GM12874 (cell line): ENCODE measurements around the gene IGSF9B.

Source experiments
- CTCF ChIP-seq: IDR thresholded peaks from 2 replicates; pipeline ENCODE4 v1.5.1; 2011; ENCODE audit warnings: low read depth, mild to moderate bottlenecking, control low read depth, low read length, moderate library complexity; ENCODE audit not compliant: insufficient read depth

The IGSF9B gene

DNA sequence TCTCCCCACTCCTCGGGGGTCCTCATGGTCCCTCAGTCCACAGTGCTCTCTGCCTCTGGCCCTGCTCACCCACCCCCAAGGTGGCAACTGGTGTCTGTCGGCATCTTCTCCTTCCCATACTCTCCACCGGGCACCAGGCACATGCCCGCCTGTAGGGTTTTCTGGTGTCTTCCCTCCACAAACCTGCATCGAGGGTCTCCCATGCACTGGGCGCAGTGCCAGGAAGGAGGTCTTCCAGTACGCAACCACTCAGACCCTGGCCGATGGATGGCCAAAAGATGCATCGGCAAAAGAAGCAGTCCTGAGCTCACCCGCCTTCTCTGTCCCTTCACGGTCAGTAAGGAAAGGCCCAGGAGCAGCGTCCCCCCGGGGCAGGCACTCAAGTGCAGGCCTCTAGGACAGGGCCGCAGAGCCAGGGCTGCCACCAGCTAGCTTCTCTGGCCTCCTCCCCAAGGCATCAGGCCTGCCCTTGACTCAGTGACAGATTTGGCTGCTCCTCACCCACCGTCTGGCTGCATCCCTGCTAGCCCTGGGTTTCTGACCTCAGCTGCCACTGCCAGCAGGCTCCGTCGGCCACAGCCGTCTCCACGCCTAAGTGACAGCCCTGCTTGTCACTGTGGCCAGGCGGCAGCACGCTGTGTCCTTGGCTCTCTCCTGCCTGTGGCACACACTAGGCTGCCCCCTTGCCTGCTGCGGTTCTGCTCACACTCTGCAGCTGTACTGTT, 32.1 kb upstream of the IGSF9B start:
- no peak for TF ChIP-seq CTCF

DNA sequence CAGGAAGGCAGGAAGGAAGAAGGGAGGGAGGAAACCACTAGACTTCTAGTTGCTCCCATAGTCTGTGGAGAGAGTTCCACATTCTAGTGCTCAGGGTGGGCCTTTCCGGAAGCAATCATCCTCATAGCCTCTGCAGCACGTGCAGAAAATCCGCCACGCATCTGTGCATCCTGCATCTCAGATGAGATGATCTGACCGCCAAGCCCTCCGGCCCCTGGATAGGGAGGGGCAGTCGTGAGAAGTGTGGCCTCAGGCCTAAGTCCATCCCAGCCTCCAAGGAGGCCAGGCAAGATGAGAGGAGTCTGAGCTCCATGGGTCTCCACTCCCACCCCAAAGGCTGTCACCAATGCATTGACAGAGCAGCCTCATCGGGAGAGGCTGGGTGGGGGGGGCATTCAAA, 30.4 kb upstream of the IGSF9B start:
- no peak for TF ChIP-seq CTCF

DNA sequence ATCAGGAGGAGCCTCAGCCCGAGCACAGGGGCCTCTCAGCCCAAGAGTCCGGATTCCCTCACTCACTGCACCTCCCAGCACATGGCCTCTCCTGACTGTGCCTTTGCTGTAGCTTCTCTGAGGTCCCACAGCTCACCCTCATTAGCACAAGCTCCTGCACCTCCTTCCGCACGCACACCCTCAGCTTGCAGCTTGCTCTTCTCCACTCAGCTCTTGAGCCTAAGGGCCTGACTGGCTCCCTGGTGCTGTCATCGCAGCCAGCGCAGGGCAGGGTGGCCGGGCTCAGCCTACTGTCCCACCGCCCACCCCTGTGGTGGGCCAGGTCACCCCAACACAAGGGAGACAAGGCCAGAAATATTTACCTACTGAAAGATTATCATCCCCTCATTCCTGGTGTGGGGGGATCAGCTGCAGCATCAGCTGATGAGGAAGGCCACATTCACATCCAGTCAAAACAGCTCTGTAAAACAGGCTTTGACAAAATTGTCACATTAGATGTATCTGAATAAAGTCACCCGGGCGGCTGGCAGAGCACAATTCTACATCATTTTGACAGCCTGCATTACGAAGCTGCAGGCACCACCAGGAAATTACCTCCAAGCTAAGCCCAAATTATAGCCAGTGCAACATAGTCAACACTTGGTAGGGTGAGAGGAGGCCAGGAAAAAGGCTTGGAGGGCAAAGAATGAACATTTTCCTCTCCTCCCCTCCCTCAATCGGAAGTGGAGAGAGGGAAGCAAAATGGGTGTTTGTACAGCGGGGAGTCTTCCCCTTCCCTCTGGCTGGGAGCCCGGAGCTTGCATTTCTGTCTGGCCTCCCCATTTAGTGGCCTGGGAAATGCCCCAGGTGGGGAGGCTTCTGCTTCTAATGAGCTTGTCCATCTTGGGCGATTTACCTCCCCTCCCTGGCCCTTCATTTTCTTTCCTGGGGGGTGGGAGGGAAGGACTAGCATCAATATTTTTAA, 29.5 kb upstream of the IGSF9B start:
- no peak for TF ChIP-seq CTCF

DNA sequence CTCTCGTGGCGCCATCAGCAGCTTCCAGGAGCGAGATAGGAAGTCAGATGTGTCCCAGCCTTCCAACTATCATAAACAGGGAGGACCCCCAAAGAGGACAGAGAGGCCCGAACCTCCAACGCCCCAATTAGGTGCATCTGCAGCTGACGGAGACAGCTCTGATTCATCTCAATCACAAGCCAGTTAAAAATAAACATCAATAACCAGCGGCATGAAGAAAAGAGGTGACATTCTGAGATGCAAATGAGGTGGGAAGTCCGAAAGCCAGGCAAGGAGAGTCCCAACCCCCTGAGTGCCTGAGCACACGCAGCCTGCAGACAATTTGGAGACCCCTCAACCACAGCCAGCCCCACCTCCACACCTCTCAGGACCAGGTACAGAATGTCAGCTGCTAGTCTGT, 28.1 kb upstream of the IGSF9B start:
- no peak for TF ChIP-seq CTCF

- TF ChIP-seq CTCF = no peak
These were observed 27.0 kb upstream of the IGSF9B start for GRCh38 chr11:133983660-133984316.

GRCh38 chr11:133982876-133983275, 26.1 kb upstream of the IGSF9B start:
- no peak for TF ChIP-seq CTCF

DNA sequence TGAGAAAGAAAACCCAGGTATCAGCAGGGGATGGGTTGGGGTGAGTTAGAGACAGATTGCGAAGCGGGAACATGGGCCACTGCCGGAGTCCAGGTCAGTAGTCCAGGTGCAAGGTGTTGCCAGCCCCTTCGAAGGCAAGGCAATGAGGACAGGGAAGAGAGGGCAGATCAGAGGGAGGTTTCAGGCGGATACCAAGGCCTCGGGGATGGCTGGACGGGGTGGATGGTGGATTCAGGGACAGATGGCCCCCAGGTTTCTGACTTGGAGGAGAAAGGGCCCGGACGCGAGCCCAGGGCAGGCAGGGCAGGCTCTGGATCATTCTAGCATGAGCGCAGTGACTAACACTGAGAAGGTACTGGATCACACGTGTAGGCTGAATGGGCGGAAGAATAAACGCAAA, 25.4 kb upstream of the IGSF9B start:
- TF ChIP-seq CTCF = no peak
